ENCODE measurements around the gene PRLR. TPM values are rescaled to one million over a fixed set of nuclear protein-coding genes. Genes with fewer than 3 reads are reported as not detected.

PRLR gene
- total and polyA plus RNA-seq, 9 of the 15 experiments (the other 6 are each of a cell fraction or from before 2014, with no cell fraction given): 0.02 TPM; not detected in 8

- in situ Hi-C loops (cut with MboI): no loop called here
- ATAC-seq: no peak
- BruUV-seq (replicated peaks): no TSS peak
- WGBS (ENCODE audit: insufficient coverage, low coverage, missing lambda C conversion rate): 0% methylated on average over 3 of the region's 3 CpGs
- Histone ChIP-seq H2AFZ (ENCODE audit: low read depth, low read length) (no peak overlapping the region), H4K20me1 (replicated peaks; ENCODE audit: control insufficient read depth, insufficient read depth, low read length) (no peaks in the 10 kb centered on the region), H3K27ac (ENCODE audit: extremely low read depth, low read depth, low read length) (no peak overlapping the region), H3K79me2 (ENCODE audit: control insufficient read depth, insufficient read depth, low read length) (no peaks in the 10 kb centered on the region), H3K4me3 (no peak overlapping the region), H3K36me3 (ENCODE audit: control insufficient read depth, insufficient read depth, low read length) (no peaks in the 10 kb centered on the region), H3K27me3 (ENCODE audit: control insufficient read depth in 2 of 2, insufficient read depth in 2 of 2, low read length in 2 of 2) (peaks cover 0 to 4% of the 10 kb centered on the region in 2 experiments; a peak in 2 of 5 replicates), H3K9me1 (ENCODE audit: control insufficient read depth, insufficient read depth, low read length) (no peaks in the 10 kb centered on the region), H3K4me2 (ENCODE audit: insufficient read depth, low read length) (no peak overlapping the region), H3K9me3 (replicated peaks; ENCODE audit: control insufficient read depth, insufficient read depth, low read depth, low read length) (no peaks in the 10 kb centered on the region), H3K9ac (ENCODE audit: insufficient read depth in 1 of 2, low read depth in 2 of 2, low read length in 2 of 2) (no peak overlapping the region), H3K4me1 (replicated peaks in 1 of 2; ENCODE audit: control insufficient read depth in 2 of 2, insufficient read depth in 2 of 2, low read length in 2 of 2) (no peaks in the 10 kb centered on the region)
- no peak for DNase-seq (ENCODE audit: extremely low read depth in 1 of 4, low spot score in 3 of 4)
- no peak for FAIRE-seq
- TF ChIP-seq CBFA2T3 (IDR thresholded peaks at IDR 0.05): no peak
- no peak for TF ChIP-seq MTF1 (CRISPR knock-in tag; IDR thresholded peaks at IDR 0.05; ENCODE audit: borderline replicate concordance)
- no peak for TF ChIP-seq HOXB6 (CRISPR knock-in tag; IDR thresholded peaks at IDR 0.05; ENCODE audit: borderline replicate concordance)
- no peak for TF ChIP-seq PREB (CRISPR knock-in tag; IDR thresholded peaks at IDR 0.05)
- no peak for TF ChIP-seq RFX7 (CRISPR knock-in tag; IDR thresholded peaks at IDR 0.05)
- no peak for TF ChIP-seq NELFE (IDR thresholded peaks at IDR 0.05; ENCODE audit: insufficient read depth, insufficient read length)
- CTCF ChIA-PET (ENCODE audit: low intra/inter-chr PET ratio): no interaction called here
- intact Hi-C loops (cut with micrococcal nuclease): no loop called here
- POLR2A ChIA-PET: interaction anchor here (0.7 kb wide), 1 partner anchor 16 kb away, joined by 3 read pairs; no protein-coding TSS in a partner anchor
Measured at GRCh38 chr5:35096216-35096615, 134.1 kb downstream of the PRLR start.

- Histone ChIP-seq H2AFZ (ENCODE audit: low read depth, low read length) (no peak overlapping the region), H3K27me3 (ENCODE audit: control insufficient read depth in 2 of 2, insufficient read depth in 2 of 2, low read length in 2 of 2) (no peaks in the 10 kb centered on the region), H3K36me3 (ENCODE audit: control insufficient read depth, insufficient read depth, low read length) (no peaks in the 10 kb centered on the region), H3K27ac (ENCODE audit: extremely low read depth, low read depth, low read length) (no peak overlapping the region), H3K79me2 (ENCODE audit: control insufficient read depth, insufficient read depth, low read length) (no peaks in the 10 kb centered on the region), H3K4me3 (no peak overlapping the region), H3K4me1 (replicated peaks in 1 of 2; ENCODE audit: control insufficient read depth in 2 of 2, insufficient read depth in 2 of 2, low read length in 2 of 2) (no peaks in the 10 kb centered on the region), H3K4me2 (ENCODE audit: insufficient read depth, low read length) (no peak overlapping the region), H4K20me1 (replicated peaks; ENCODE audit: control insufficient read depth, insufficient read depth, low read length) (no peaks in the 10 kb centered on the region), H3K9me1 (ENCODE audit: control insufficient read depth, insufficient read depth, low read length) (no peaks in the 10 kb centered on the region), H3K9me3 (replicated peaks; ENCODE audit: control insufficient read depth, insufficient read depth, low read depth, low read length) (no peaks in the 10 kb centered on the region), H3K9ac (ENCODE audit: insufficient read depth in 1 of 2, low read depth in 2 of 2, low read length in 2 of 2) (no peak overlapping the region)
- in situ Hi-C loops (cut with MboI) (no loop called here), intact Hi-C loops (cut with micrococcal nuclease) (no loop called here)
- ATAC-seq (no peak), DNase-seq (ENCODE audit: extremely low read depth in 1 of 4, low spot score in 3 of 4) (no peak), FAIRE-seq (no peak)
- WGBS (ENCODE audit: insufficient coverage, low coverage, missing lambda C conversion rate): 0% methylated on average over 3 of the region's 3 CpGs
- no TSS peak for BruUV-seq (replicated peaks)
- CTCF ChIA-PET (ENCODE audit: low intra/inter-chr PET ratio): no interaction called here
- POLR2A ChIA-PET: no interaction called here
- TF ChIP-seq STAT6 (CRISPR knock-in tag; IDR thresholded peaks at IDR 0.05) (no peak), MEIS2 (IDR thresholded peaks at IDR 0.05; ENCODE audit: partially characterized antibody) (no peak), NKRF (IDR thresholded peaks at IDR 0.05; ENCODE audit: borderline replicate concordance) (no peak)
Measured at GRCh38 chr5:35095366-35095765, 134.9 kb downstream of the PRLR start.

Data from K562 (cell line).